ENCODE measurements around the gene CCM2. TPM values are rescaled to one million over a fixed set of nuclear protein-coding genes. Genes with fewer than 3 reads are reported as not detected.
A peak's percentile ranks its signal among the peaks of the same experiment; 100 is the strongest.

Gene CCM2
- total and polyA plus RNA-seq, 10 donors: 67.8 to 108 (median 83.8) TPM

DNA sequence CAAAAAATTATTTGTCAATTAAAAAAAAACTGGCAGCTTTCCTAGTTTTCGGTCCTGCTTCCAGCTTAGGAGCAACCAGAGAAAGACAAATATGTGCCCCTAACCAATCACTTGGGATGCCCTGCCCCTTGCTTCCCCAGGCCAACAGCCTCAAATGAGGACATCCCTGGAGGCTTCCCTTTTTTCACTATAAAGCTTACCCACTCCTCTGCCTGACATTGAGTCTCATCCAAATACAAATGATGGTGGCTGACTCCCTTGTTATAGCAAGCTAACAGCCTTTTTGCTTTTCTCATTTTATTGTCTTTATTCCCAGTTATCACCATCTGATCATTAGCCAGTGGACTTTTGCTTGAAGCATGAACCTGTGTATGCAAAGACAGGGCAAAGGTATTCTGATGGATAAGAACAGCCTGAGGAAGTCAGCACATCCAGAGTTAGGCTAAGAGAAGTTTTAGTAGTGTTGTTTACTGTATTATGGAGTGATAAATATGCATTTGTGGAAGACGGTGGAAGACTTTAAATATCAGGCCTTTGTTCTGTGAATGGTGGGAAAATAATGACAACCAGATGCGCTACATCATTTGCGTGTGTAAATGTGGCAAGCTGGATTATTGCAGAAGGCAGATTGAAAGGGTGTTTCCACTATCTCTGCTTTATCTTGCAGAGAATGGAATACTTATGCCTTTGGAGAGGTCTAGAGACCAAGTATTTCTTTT, 1.7 kb upstream of the CCM2 start:
- 88 to 95% (median 91%) methylated on average over 4 of the region's 4 CpGs for WGBS, 5 donors
- intact Hi-C loops (cut with DNase I; ENCODE audit: low total_unique reads): no loop called here
- peaks cover 15 to 70% (median 48%) of the 10 kb centered on the region in 6 donors for H3K4me1 ChIP-seq
- TF ChIP-seq POLR2A (IDR thresholded peaks at IDR 0.05) (no peak), POLR2AphosphoS5 (IDR thresholded peaks at IDR 0.05) (no peak)
- TF ChIP-seq, protein P1, sequence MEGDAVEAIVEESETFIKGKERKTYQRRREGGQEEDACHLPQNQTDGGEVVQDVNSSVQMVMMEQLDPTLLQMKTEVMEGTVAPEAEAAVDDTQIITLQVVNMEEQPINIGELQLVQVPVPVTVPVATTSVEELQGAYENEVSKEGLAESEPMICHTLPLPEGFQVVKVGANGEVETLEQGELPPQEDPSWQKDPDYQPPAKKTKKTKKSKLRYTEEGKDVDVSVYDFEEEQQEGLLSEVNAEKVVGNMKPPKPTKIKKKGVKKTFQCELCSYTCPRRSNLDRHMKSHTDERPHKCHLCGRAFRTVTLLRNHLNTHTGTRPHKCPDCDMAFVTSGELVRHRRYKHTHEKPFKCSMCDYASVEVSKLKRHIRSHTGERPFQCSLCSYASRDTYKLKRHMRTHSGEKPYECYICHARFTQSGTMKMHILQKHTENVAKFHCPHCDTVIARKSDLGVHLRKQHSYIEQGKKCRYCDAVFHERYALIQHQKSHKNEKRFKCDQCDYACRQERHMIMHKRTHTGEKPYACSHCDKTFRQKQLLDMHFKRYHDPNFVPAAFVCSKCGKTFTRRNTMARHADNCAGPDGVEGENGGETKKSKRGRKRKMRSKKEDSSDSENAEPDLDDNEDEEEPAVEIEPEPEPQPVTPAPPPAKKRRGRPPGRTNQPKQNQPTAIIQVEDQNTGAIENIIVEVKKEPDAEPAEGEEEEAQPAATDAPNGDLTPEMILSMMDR (IDR thresholded peaks at IDR 0.05 in 8 of 11, conservative IDR thresholded peaks at IDR 0.05 in 3 of 11): no peak
- H3K4me3 ChIP-seq: peak overlapping the region in 5 of 8 donors; percentile 43 to 84 (median 72)
- H3K27ac ChIP-seq: peak overlapping the region; percentile 77 to 96 (median 88)
- no peaks in the 10 kb centered on the region for H3K9me3 ChIP-seq
- no peak for DNase-seq
- peaks cover 0 to 6% (median 0%) of the 10 kb centered on the region in 6 donors for H3K36me3 ChIP-seq
- H3K27me3 ChIP-seq (replicated peaks in 1 of 7): no peaks in the 10 kb centered on the region

DNA sequence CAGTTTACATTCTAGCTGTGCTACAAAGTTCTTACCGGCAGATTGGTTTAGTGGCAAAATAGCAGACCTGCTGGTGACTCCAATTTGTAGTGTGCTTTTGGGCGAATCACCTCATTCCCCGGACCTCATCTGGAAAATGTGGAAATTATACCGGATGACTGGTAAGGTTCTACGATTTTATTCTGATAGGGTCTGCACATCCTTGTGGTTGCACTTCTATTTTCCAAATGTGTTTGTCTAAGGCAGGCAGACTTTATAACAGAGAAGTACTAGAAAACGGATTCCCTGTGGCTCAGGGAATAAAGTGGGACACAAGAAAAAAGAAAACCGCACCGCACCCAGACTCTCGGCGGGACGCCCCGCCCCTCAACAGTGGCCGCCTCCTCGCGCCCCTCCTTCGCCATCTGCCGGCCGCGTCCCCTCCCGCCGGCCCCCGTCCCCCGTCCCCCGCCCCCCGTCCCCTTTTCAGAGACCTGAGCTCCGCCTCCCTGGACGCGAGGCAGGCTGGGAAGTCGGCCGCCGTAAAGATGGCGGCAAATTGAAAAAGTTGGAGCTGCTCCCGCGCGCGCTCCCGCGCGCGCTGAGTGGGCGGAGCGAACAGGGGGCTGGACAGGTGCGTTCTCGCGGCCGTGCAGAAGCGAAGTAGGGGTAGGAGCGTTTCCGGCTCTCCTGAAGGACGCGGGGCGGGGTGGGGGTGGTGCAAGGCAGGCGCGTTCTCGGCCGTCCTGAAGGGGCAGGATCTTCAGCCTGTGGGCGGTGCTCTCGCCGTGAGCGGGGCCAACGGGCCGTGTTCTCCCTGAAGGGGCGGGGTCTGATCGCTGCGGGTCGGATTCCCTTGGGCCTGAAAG, 532 bp upstream of the CCM2 start:
- H3K27me3 ChIP-seq (replicated peaks in 1 of 7): no peaks in the 10 kb centered on the region
- intact Hi-C loops (cut with DNase I; ENCODE audit: low total_unique reads): loop anchor here (10.0 kb wide), 1 partner anchor 115 kb away; the partner anchor contains the start of gene TBRG4

DNA sequence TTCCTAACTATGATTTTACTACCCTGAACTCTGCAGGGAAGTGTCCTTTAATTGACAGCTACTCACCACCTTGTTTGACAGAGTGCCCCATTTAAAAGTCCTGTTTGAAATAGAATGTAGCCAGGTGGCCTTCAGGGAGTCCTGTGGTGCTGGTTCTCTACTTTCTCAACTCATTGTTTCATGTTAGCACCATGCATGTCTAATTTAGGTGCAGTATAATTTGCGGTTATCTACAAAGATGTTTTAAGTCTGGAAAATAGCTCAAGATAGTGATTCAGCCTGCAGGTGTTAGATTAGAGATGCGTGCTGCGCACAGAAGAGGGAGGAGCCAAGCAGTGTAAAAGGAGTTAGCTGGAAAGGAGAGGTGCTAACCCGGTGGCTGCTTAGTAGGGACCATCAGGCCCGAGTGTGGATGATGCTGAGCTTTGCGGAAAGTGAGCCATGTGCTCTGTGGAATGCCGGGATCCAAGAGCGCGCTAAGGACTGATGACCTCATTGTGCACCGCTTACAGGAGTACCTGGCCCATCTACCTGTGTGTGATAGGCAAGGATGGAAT, 1.2 kb downstream of the CCM2 start:
- peak overlapping the region; percentile 57 to 84 (median 74) for H3K4me3 ChIP-seq
- 28 to 48% (median 41%) methylated on average over 10 of the region's 10 CpGs for WGBS, 5 donors
- DNase-seq: peak; percentile 82

More for the DNA sequence above, 532 bp upstream of the CCM2 start:
- peak in 1 of 3 donors; percentile 29 for TF ChIP-seq POLR2A (IDR thresholded peaks at IDR 0.05)
- TF ChIP-seq, protein P1 (IDR thresholded peaks at IDR 0.05 in 8 of 11, conservative IDR thresholded peaks at IDR 0.05 in 3 of 11): peak in 7 of 11 experiments; percentile 23 to 61 (median 46)
- TF ChIP-seq POLR2AphosphoS5 (IDR thresholded peaks at IDR 0.05): peak; percentile 54 to 88 (median 79)
- Histone ChIP-seq H3K9me3 (no peaks in the 10 kb centered on the region), H3K4me3 (peak overlapping the region; percentile 43 to 84 (median 60)), H3K36me3 (peaks cover 0 to 6% (median 0%) of the 10 kb centered on the region in 6 donors), H3K4me1 (peaks cover 15 to 80% (median 47%) of the 10 kb centered on the region in 6 donors), H3K27ac (peak overlapping the region; percentile 77 to 96 (median 88))
- WGBS, 5 donors: 0 to 1% (median 1%) methylated on average over 38 to 66 of the region's 66 CpGs
- DNase-seq: peak; percentile 100

More for the DNA sequence above, 1.2 kb downstream of the CCM2 start:
- Histone ChIP-seq H3K36me3 (peaks cover 0 to 10% (median 0%) of the 10 kb centered on the region in 6 donors), H3K27me3 (replicated peaks in 1 of 7) (no peaks in the 10 kb centered on the region), H3K9me3 (no peaks in the 10 kb centered on the region), H3K4me1 (peaks cover 15 to 80% (median 39%) of the 10 kb centered on the region in 6 donors), H3K27ac (peak overlapping the region; percentile 84 to 96 (median 88))
- TF ChIP-seq POLR2A (IDR thresholded peaks at IDR 0.05): no peak
- TF ChIP-seq, protein P1 (IDR thresholded peaks at IDR 0.05 in 8 of 11, conservative IDR thresholded peaks at IDR 0.05 in 3 of 11): no peak
- peak in 2 of 3 donors; percentile 21 to 33 for TF ChIP-seq POLR2AphosphoS5 (IDR thresholded peaks at IDR 0.05)
- intact Hi-C loops (cut with DNase I; ENCODE audit: low total_unique reads): loop anchor here (10.0 kb wide), 1 partner anchor 114 kb away; the partner anchor contains the start of gene TBRG4
